Neural cell (in vitro differentiated cells): ENCODE results near the gene STK17B. TPM values are rescaled to one million over a fixed set of nuclear protein-coding genes. Genes with fewer than 3 reads are reported as not detected.

Source experiments
- H2AFZ ChIP-seq: fragments of 200-600, 300-800 bp; sonication (generic), shearing (Covaris generic); 2 replicates; pipeline ENCODE4 v1.6.0; 2014; ENCODE audit warnings: low read depth, mild to moderate bottlenecking, antibody characterized with exemption, low read length, moderate library complexity
- H3F3A ChIP-seq: fragments of 200-600 bp; shearing (Covaris generic); 2 replicates; pipeline ENCODE4 v1.6.1; 2016; ENCODE audit warnings: mild to moderate bottlenecking, moderate library complexity, mixed read lengths, antibody characterized with exemption, low read length; ENCODE audit not compliant: insufficient read depth, poor library complexity, severe bottlenecking
- H3K27ac ChIP-seq: fragments of 200-600, 300-800 bp; sonication (generic), shearing (Covaris generic); 2 replicates; pipeline ENCODE4 v1.5.1; 2014; ENCODE audit warnings: mild to moderate bottlenecking, low read length, moderate library complexity
- H3K27me3 ChIP-seq: fragments of 300-800, 200-600 bp; sonication (generic), shearing (Covaris generic); 2 replicates; pipeline ENCODE4 v1.6.0; 2014; ENCODE audit warnings: mild to moderate bottlenecking, low read depth, low read length, moderate library complexity; ENCODE audit not compliant: insufficient read depth
- H3K36me3 ChIP-seq: fragments of 300-800, 200-600 bp; sonication (generic), shearing (Covaris generic); 2 replicates; pipeline ENCODE4 v1.5.1; 2014; ENCODE audit warnings: mild to moderate bottlenecking, antibody characterized with exemption, low read length, moderate library complexity; ENCODE audit not compliant: insufficient read depth
- H3K4me2 ChIP-seq: fragments of 300-800, 200-600 bp; sonication (generic), shearing (Covaris generic); 2 replicates; pipeline ENCODE4 v1.6.0; 2014; ENCODE audit warnings: mild to moderate bottlenecking, low read length
- H3K4me3 ChIP-seq: fragments of 300-800, 200-600 bp; sonication (generic), shearing (Covaris generic); 2 replicates; pipeline ENCODE4 v1.5.1; 2014; ENCODE audit warnings: mild to moderate bottlenecking, low read length, moderate library complexity
- H3K79me2 ChIP-seq: fragments of 200-600 bp; shearing (Covaris generic); replicated peaks from 2 replicates; pipeline ENCODE4 v1.6.0; 2014; ENCODE audit warnings: mild to moderate bottlenecking, low read length, moderate library complexity; ENCODE audit not compliant: insufficient read depth
- H3K9ac ChIP-seq: fragments of 300-800, 200-600 bp; sonication (generic), shearing (Covaris generic); 2 replicates; pipeline ENCODE4 v1.6.1; 2016; ENCODE audit warnings: mild to moderate bottlenecking, low read length, mixed read lengths
- H3K9me2 ChIP-seq: fragments of 200-600 bp; shearing (Covaris generic); 2 replicates; pipeline ENCODE4 v1.6.1; 2016; ENCODE audit warnings: mild to moderate bottlenecking, low read length, mixed read lengths; ENCODE audit not compliant: insufficient read depth
- H3K9me3 ChIP-seq: fragments of 200-600, 300-800 bp; sonication (generic), shearing (Covaris generic); 2 replicates; pipeline ENCODE4 v1.6.1; 2016; ENCODE audit warnings: mild to moderate bottlenecking, mixed run types, low read length, moderate library complexity, mixed read lengths
- H4K20me1 ChIP-seq: fragments of 200-600 bp; shearing (Covaris generic); 2 replicates; pipeline ENCODE4 v1.6.1; 2016; ENCODE audit warnings: mild to moderate bottlenecking, mixed run types; ENCODE audit not compliant: insufficient read depth
- EP300 ChIP-seq: fragments of 450-650 bp; conservative IDR thresholded peaks from 2 replicates; pipeline ENCODE4 v1.6.1; 2014; ENCODE audit warnings: antibody characterized with exemption, mild to moderate bottlenecking, moderate library complexity; ENCODE audit not compliant: poor library complexity, severe bottlenecking
- EZH2 ChIP-seq: fragments of 200-600, 300-800 bp; shearing (Covaris generic), sonication (generic); IDR thresholded peaks from 2 replicates; pipeline ENCODE4 v1.6.1; 2014; ENCODE audit warnings: antibody characterized with exemption, low read length, borderline replicate concordance, mild to moderate bottlenecking; ENCODE audit not compliant: insufficient read depth, poor library complexity, severe bottlenecking
- MXI1 ChIP-seq: fragments of 450-650 bp; conservative IDR thresholded peaks from 2 replicates; pipeline ENCODE4 v1.6.1; 2014; ENCODE audit warnings: antibody characterized with exemption, mild to moderate bottlenecking; ENCODE audit not compliant: poor library complexity, severe bottlenecking
- POLR2AphosphoS5 ChIP-seq: IDR thresholded peaks from 2 replicates; pipeline ENCODE4 v1.6.1; 2012
- RAD21 ChIP-seq: fragments of 450-650 bp; conservative IDR thresholded peaks from 2 replicates; pipeline ENCODE4 v1.6.1; 2014; ENCODE audit warnings: antibody characterized with exemption, mild to moderate bottlenecking, moderate library complexity
- SMC3 ChIP-seq: fragments of 450-650 bp; conservative IDR thresholded peaks from 2 replicates; pipeline ENCODE4 v1.6.1; 2014; ENCODE audit warnings: antibody characterized with exemption, mild to moderate bottlenecking, moderate library complexity; ENCODE audit not compliant: poor library complexity
- TAF1 ChIP-seq: IDR thresholded peaks from 2 replicates; pipeline ENCODE4 v1.6.1; 2012; ENCODE audit warnings: low read depth
- polyA plus RNA-seq: library from polyadenylated mRNA; depleted of rRNA; stranded (reverse); fragments of >200 nt; gene quantifications from 2 replicates; pipeline ENCODE4 v1.2.3, GENCODE V29; 2014
- TF ChIP-seq, protein P1 (sequence below): IDR thresholded peaks from 2 replicates; pipeline ENCODE4 v1.6.1; 2012; ENCODE audit warnings: borderline replicate concordance
- TF ChIP-seq, protein P2 (sequence below): fragments of 450-650 bp; IDR thresholded peaks from 2 replicates; pipeline ENCODE4 v1.5.1; 2014; ENCODE audit warnings: antibody characterized with exemption, mild to moderate bottlenecking, moderate library complexity; ENCODE audit not compliant: poor library complexity, severe bottlenecking

STK17B gene
- polyA plus RNA-seq, 1 donor from 2014 or later: 0.67 TPM

DNA sequence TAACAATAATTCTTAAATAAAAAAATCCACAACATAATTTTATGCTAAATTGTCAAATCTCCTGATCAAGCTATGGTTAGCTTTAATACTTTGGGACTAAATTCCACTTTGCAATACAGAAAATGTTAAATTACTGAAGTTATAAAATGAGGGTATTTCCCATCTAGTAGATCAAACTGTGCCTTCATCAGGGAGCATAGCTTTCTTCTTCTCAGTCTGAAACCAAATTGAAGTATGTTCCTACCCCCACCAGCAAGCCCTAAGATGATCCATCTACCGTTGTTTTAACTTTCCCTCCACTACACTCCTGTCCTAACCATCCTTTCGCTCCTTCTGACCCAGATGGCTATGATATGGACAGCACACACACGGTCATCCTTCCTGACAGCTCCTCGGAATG, 24.4 kb upstream of the STK17B start (continued):
- TF ChIP-seq, protein P1, sequence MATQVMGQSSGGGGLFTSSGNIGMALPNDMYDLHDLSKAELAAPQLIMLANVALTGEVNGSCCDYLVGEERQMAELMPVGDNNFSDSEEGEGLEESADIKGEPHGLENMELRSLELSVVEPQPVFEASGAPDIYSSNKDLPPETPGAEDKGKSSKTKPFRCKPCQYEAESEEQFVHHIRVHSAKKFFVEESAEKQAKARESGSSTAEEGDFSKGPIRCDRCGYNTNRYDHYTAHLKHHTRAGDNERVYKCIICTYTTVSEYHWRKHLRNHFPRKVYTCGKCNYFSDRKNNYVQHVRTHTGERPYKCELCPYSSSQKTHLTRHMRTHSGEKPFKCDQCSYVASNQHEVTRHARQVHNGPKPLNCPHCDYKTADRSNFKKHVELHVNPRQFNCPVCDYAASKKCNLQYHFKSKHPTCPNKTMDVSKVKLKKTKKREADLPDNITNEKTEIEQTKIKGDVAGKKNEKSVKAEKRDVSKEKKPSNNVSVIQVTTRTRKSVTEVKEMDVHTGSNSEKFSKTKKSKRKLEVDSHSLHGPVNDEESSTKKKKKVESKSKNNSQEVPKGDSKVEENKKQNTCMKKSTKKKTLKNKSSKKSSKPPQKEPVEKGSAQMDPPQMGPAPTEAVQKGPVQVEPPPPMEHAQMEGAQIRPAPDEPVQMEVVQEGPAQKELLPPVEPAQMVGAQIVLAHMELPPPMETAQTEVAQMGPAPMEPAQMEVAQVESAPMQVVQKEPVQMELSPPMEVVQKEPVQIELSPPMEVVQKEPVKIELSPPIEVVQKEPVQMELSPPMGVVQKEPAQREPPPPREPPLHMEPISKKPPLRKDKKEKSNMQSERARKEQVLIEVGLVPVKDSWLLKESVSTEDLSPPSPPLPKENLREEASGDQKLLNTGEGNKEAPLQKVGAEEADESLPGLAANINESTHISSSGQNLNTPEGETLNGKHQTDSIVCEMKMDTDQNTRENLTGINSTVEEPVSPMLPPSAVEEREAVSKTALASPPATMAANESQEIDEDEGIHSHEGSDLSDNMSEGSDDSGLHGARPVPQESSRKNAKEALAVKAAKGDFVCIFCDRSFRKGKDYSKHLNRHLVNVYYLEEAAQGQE: no peak

DNA sequence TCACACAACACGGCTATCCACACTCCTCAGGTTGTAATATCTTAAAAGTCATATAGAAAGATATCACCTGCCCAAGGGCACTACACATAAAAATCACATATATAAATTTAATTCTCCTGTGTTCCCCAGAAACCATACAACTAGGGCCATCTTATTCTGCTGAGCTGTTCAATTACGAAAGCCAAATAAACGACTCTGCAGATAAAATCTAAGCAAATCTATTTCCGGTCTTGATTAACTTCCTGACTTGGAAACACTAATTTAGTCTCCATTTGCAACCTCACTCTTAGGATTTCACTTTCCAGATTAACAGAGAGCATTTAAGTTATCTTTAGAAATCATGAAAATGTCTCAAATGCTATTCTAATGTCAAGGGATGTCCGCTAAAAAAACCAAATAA, 23.9 kb upstream of the STK17B start:
- H3K79me2 ChIP-seq: no peaks in the 10 kb centered on the region
- no peak overlapping the region for H3K27ac ChIP-seq
- no peak overlapping the region for H3K4me3 ChIP-seq
- no peaks in the 10 kb centered on the region for H3K36me3 ChIP-seq
- H3K9me3 ChIP-seq: no peaks in the 10 kb centered on the region
- no peaks in the 10 kb centered on the region for H3K9me2 ChIP-seq
- no peak overlapping the region for H3K4me2 ChIP-seq
- H4K20me1 ChIP-seq: no peaks in the 10 kb centered on the region
- no peak overlapping the region for H2AFZ ChIP-seq
- H3K9ac ChIP-seq: no peak overlapping the region
- TF ChIP-seq EP300 (no peak), MXI1 (no peak), TAF1 (no peak), SMC3 (no peak), RAD21 (no peak), EZH2 (no peak), POLR2AphosphoS5 (no peak)
- TF ChIP-seq, protein P1: no peak
- TF ChIP-seq, protein P2, sequence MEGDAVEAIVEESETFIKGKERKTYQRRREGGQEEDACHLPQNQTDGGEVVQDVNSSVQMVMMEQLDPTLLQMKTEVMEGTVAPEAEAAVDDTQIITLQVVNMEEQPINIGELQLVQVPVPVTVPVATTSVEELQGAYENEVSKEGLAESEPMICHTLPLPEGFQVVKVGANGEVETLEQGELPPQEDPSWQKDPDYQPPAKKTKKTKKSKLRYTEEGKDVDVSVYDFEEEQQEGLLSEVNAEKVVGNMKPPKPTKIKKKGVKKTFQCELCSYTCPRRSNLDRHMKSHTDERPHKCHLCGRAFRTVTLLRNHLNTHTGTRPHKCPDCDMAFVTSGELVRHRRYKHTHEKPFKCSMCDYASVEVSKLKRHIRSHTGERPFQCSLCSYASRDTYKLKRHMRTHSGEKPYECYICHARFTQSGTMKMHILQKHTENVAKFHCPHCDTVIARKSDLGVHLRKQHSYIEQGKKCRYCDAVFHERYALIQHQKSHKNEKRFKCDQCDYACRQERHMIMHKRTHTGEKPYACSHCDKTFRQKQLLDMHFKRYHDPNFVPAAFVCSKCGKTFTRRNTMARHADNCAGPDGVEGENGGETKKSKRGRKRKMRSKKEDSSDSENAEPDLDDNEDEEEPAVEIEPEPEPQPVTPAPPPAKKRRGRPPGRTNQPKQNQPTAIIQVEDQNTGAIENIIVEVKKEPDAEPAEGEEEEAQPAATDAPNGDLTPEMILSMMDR: no peak
- no peaks in the 10 kb centered on the region for H3K27me3 ChIP-seq
- no peaks in the 10 kb centered on the region for H3F3A ChIP-seq
